Measurements from ENCODE around the gene FBXL15. TPM values are rescaled to one million over a fixed set of nuclear protein-coding genes. Genes with fewer than 3 reads are reported as not detected.

FBXL15 gene
- total RNA-seq, 1 donor from 2014 or later: 27.7 TPM

DNA sequence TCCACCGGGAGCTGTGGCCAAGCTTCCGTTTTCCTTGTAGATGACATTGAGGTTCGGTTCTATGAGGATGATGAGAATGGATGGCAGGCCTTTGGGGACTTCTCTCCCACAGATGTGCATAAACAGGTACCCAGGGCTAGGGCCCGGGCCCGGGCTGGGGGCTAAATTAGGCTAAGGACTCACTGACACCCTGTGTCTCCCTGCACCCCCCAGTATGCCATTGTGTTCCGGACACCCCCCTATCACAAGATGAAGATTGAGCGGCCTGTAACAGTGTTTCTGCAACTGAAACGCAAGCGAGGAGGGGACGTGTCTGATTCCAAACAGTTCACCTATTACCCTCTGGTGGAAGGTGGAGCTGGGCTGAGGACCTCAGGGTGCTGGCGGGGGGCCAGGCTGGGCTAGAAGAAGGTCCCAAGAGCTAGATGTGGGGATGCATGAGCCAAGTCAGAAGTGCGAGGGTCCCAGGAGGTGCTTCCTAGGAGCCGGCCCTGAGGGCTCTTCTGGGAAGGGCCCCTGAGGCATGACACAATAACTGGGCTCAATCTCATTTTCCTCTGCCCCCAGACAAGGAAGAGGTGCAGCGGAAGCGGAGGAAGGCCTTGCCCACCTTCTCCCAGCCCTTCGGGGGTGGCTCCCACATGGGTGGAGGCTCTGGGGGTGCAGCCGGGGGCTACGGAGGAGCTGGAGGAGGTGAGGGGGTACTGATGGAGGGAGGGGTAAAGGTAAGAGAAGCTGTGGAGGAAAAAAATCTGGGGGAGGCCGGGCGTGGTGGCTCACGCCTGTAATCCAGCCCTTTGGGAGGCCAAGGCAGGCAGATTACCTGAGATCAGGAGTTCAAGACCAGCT is 22.2 kb upstream of the FBXL15 start:
- Histone ChIP-seq H3K27ac (peak overlapping the region; percentile 95), H3K27me3 (no peaks in the 10 kb centered on the region), H3K9me3 (no peaks in the 10 kb centered on the region), H3K4me3 (peak overlapping the region in 1 of 2 donors; percentile 61), H3K4me1 (peaks cover 49% of the 10 kb centered on the region), H3K36me3 (peaks cover 0 to 4% of the 10 kb centered on the region in 2 donors)
- intact Hi-C loops (cut with DNase I): loop anchor here (5.0 to 10.0 kb wide), 2 partner anchors 84 to 186 kb away; no protein-coding TSS in a partner anchor
- DNase-seq (ENCODE audit: extremely low spot score in 2 of 2): no peak
- TF ChIP-seq POLR2AphosphoS5 (IDR thresholded peaks at IDR 0.05; ENCODE audit: insufficient read depth in 1 of 2, low read depth in 1 of 2): no peak
- no peak for TF ChIP-seq POLR2A (IDR thresholded peaks at IDR 0.05)
- TF ChIP-seq, protein P1, sequence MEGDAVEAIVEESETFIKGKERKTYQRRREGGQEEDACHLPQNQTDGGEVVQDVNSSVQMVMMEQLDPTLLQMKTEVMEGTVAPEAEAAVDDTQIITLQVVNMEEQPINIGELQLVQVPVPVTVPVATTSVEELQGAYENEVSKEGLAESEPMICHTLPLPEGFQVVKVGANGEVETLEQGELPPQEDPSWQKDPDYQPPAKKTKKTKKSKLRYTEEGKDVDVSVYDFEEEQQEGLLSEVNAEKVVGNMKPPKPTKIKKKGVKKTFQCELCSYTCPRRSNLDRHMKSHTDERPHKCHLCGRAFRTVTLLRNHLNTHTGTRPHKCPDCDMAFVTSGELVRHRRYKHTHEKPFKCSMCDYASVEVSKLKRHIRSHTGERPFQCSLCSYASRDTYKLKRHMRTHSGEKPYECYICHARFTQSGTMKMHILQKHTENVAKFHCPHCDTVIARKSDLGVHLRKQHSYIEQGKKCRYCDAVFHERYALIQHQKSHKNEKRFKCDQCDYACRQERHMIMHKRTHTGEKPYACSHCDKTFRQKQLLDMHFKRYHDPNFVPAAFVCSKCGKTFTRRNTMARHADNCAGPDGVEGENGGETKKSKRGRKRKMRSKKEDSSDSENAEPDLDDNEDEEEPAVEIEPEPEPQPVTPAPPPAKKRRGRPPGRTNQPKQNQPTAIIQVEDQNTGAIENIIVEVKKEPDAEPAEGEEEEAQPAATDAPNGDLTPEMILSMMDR (IDR thresholded peaks at IDR 0.05): no peak

DNA sequence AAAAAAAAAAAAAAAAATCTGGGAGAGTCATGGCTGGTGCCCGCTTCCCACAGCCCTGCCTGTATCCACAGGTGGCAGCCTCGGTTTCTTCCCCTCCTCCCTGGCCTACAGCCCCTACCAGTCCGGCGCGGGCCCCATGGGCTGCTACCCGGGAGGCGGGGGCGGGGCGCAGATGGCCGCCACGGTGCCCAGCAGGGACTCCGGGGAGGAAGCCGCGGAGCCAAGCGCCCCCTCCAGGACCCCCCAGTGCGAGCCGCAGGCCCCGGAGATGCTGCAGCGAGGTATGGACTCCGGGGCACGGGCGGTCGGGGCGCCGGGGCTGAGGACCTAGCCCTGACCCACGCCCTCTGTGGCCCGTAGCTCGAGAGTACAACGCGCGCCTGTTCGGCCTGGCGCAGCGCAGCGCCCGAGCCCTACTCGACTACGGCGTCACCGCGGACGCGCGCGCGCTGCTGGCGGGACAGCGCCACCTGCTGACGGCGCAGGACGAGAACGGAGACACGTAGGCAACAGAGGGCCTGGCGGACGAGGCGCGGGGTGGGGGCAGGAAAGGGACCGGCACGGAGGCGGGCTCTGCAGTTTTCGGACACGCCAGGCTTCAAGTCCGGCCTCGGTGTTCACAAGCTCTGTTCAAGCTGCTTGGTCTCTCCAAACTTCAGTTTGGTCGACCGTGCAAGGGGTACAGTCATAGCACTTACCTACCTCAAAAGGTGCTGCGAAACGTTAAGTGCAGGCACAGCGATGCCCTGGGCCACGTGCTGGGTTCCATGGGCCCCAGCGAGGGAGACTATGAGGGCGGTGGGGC is 21.2 kb upstream of the FBXL15 start:
- Histone ChIP-seq H3K4me1 (peaks cover 45% of the 10 kb centered on the region), H3K4me3 (peak overlapping the region; percentile 61 to 65), H3K27ac (peak overlapping the region; percentile 95), H3K27me3 (no peaks in the 10 kb centered on the region), H3K9me3 (no peaks in the 10 kb centered on the region), H3K36me3 (peaks cover 0 to 4% of the 10 kb centered on the region in 2 donors)
- DNase-seq (ENCODE audit: extremely low spot score in 2 of 2): no peak
- intact Hi-C loops (cut with DNase I): loop anchor here (5.0 to 10.0 kb wide), 2 partner anchors 83 to 185 kb away; no protein-coding TSS in a partner anchor
- TF ChIP-seq POLR2A (IDR thresholded peaks at IDR 0.05): no peak
- peak in 1 of 2 donors; percentile 83 for TF ChIP-seq POLR2AphosphoS5 (IDR thresholded peaks at IDR 0.05; ENCODE audit: insufficient read depth in 1 of 2, low read depth in 1 of 2)
- TF ChIP-seq, protein P1 (IDR thresholded peaks at IDR 0.05): peak; percentile 80 to 94 (median 94)

DNA sequence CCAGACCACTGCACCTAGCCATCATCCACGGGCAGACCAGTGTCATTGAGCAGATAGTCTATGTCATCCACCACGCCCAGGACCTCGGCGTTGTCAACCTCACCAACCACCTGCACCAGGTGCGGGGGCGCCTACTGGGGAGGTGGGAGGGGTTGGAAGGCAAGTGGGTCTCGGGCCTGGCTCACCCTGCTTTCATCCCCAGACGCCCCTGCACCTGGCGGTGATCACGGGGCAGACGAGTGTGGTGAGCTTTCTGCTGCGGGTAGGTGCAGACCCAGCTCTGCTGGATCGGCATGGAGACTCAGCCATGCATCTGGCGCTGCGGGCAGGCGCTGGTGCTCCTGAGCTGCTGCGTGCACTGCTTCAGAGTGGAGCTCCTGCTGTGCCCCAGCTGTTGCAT is 20.6 kb upstream of the FBXL15 start:
- intact Hi-C loops (cut with DNase I): no loop called here
- H3K9me3 ChIP-seq: no peaks in the 10 kb centered on the region
- H3K27me3 ChIP-seq: no peaks in the 10 kb centered on the region
- TF ChIP-seq, protein P1 (IDR thresholded peaks at IDR 0.05): no peak
- TF ChIP-seq POLR2A (IDR thresholded peaks at IDR 0.05): no peak
- no peak for TF ChIP-seq POLR2AphosphoS5 (IDR thresholded peaks at IDR 0.05; ENCODE audit: insufficient read depth in 1 of 2, low read depth in 1 of 2)
- peaks cover 0 to 4% of the 10 kb centered on the region in 2 donors for H3K36me3 ChIP-seq
- peak overlapping the region in 1 of 2 donors; percentile 65 for H3K4me3 ChIP-seq
- H3K27ac ChIP-seq: peak overlapping the region; percentile 95
- no peak for DNase-seq (ENCODE audit: extremely low spot score in 2 of 2)
- H3K4me1 ChIP-seq: peaks cover 39% of the 10 kb centered on the region

DNA sequence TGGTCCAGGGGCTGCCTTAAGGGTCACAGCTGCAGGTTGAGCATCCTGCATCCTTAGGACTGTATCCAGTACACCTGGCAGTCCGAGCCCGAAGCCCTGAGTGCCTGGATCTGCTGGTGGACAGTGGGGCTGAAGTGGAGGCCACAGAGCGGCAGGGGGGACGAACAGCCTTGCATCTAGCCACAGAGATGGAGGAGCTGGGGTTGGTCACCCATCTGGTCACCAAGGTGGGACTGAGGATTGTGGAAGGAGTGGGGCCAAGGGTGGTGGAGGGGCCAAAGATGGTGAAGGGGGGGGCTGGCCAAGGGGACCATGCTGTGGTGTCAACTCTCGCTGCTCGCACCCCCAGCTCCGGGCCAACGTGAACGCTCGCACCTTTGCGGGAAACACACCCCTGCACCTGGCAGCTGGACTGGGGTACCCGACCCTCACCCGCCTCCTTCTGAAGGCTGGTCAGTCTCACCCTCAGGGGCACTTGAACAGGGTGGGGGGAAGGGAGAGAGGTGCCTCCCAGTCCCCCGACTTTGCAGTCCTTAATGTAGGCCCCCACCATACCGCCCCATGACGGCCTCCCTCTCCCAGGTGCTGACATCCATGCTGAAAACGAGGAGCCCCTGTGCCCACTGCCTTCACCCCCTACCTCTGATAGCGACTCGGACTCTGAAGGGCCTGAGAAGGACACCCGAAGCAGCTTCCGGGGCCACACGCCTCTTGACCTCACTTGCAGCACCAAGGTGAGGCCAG is 19.9 kb upstream of the FBXL15 start:
- Histone ChIP-seq H3K4me1 (peaks cover 36% of the 10 kb centered on the region), H3K36me3 (peaks cover 0 to 4% of the 10 kb centered on the region in 2 donors), H3K4me3 (no peak overlapping the region), H3K9me3 (no peaks in the 10 kb centered on the region), H3K27me3 (no peaks in the 10 kb centered on the region), H3K27ac (no peak overlapping the region)
- intact Hi-C loops (cut with DNase I): no loop called here
- TF ChIP-seq POLR2AphosphoS5 (IDR thresholded peaks at IDR 0.05; ENCODE audit: insufficient read depth in 1 of 2, low read depth in 1 of 2) (no peak), POLR2A (IDR thresholded peaks at IDR 0.05) (no peak)
- TF ChIP-seq, protein P1 (IDR thresholded peaks at IDR 0.05): no peak
- no peak for DNase-seq (ENCODE audit: extremely low spot score in 2 of 2)
